ENCODE measurements around the gene BRD4.

GRCh38 chr19:15262011-15262410 lies 70.3 kb downstream of the BRD4 start:
- no peak for TF ChIP-seq POLR2A (IDR thresholded peaks at IDR 0.05; ENCODE audit: low read depth)
- no peak for TF ChIP-seq CTCF (IDR thresholded peaks at IDR 0.05)
- no peak for TF ChIP-seq EP300 (IDR thresholded peaks at IDR 0.05)
- TF ChIP-seq POLR2AphosphoS5 (IDR thresholded peaks at IDR 0.05): no peak

Data from esophagus muscularis mucosa (tissue), 4 donors.